Activated CD4-positive, alpha-beta T cell treated with anti-CD3 and anti-CD28 coated beads, Interleukin-10, Interleukin-2, amounts not matched to agents 100 ng/mL and 50 ng/mL, durations not matched to agents 16 hours and 8 hours (primary cell): Measurements from ENCODE around the gene BANF2.
"Not testable (repeated sequence)": the region's sequence is repeated elsewhere in the genome, so short reads cannot be mapped to it uniquely, and the experiment has no call there.

ENCODE experiments used
- DNase-seq: peaks from one replicate; pipeline ENCODE4 v3.0.0-alpha.2; 2020

The BANF2 gene

DNA sequence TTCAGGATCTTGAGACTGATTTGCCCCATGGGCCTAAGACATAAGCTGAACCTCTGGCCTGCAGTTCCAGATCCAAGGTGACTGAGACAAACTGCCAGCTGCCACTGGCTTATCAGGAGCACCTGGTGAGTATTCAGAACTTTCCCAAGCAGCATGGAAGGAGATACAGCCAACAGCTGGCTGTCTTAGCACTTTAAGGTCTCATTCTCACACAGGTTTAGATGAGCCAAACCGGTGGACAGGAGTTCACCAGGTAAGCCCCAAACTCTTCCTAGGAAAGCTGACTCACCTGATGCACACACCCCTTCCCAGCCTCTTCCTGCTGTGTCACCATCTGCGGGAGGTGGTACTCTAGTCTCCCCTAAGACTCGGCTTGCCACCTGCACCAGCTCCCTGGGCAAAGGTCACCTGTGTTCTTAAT is at the start of gene BANF2:
Gene BANF2 (plus strand): TSS at position 36 of the 421 bp plus-strand sequence. CDS start 25,060 bp downstream, outside the sequence.
- DNase-seq, result no peak

DNA sequence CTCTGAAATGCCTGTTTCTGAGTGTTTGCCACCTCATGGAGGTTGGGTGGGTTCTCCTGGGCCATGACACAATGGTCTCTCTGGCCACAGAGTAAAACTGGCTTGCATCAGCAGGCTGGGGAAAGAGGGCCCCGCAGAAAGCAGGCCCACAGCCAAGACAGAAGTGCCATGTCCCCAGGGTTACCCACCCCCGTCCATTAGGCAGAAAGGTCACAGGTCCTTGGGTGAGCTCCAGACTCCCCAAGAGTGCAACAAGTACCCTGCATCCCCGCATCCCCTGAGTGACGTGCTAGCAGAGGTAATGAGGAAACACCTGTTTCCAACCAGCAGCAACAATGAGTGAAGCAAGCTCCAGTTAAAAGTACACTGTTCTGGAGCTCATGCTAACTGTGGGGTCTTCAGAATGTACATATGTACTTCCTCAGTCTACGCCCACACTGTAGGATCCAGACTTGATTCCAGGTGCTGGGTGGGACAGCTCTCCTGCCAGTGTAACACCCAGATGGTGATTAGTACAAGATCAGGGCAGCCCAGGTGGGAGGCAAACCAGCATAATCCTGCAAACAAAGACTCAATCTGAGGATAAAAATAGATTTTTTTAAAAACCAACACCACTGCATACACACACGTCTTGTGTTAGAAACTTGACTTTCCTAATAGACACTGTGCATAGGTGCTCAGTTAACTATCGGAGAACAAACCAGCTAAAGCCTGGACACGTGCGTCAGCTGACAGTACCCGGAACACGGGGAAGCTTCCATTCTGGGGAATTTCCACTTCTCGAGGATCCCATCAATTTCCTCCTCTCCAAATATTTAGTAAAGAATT is 49.3 kb upstream of the BANF2 start:
- no peak for DNase-seq

DNA sequence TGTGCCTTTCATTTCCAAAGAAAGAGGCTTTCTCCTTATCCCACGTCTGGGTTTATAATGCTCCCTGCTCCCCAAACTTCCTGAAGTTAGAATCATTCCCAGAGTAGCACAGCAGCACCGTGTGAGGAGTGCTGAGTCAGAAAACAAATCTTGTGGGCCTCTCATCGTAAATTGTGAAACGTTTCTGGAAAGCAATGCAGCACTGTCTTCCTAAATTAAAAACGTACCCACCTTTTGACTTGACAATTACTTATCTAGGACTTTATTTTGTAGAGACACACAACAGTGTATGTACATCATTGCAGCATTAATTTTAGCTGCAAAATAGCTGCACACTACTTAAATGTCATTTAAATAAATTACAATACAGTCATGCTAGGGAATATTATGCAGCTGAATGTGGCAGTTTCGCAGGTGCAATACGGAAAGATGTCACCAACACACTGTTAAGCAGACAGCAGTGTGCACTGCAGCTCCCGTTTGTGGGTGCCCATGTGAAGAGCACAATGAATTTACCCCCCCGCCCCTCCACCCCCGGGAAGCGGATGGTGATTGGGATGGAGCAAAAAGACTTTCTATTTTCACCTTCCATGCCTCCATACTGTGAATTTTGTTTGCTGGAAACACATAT is 48.5 kb upstream of the BANF2 start:
- no peak for DNase-seq

GRCh38 chr20:17651760-17652388 is 47.9 kb upstream of the BANF2 start:
- no peak for DNase-seq

GRCh38 chr20:17652411-17652810 is 47.4 kb upstream of the BANF2 start:
- DNase-seq, result no peak

- no peak for DNase-seq
Measured at GRCh38 chr20:17653835-17654648, 45.7 kb upstream of the BANF2 start.

- no peak for DNase-seq
Measured at GRCh38 chr20:17654649-17655285, 45.0 kb upstream of the BANF2 start.

GRCh38 chr20:17655286-17655651 is 44.5 kb upstream of the BANF2 start:
- DNase-seq, result no peak

DNA sequence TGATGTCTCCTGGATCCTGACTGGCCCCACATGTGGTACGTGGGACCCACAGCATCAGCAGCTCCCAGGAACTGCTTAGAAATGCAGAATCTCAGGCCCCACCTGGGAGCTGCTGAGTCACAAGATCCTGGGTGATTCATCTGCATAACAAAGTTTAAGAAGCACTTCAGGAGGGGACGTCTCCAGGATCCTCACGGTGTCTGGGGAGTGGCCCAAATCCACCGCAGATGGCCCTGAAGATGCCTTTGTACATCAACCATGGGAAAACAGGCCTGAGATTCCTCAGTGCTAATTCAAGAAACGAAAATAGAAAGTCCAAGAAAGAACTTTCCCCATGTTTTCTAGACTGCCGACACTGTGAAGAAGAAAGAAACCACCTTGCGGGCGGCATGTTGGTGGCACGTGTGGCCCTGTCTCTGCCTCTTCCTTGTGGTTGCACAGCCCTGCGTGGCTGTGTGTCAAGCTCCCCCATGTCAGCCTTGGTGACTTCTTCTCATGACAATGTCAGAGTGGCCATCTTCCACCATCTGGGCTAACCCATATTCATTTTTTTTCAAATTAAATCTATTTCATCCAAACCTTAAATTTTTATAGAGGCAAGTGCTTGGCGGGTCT is 43.8 kb upstream of the BANF2 start:
- no peak for DNase-seq

DNA sequence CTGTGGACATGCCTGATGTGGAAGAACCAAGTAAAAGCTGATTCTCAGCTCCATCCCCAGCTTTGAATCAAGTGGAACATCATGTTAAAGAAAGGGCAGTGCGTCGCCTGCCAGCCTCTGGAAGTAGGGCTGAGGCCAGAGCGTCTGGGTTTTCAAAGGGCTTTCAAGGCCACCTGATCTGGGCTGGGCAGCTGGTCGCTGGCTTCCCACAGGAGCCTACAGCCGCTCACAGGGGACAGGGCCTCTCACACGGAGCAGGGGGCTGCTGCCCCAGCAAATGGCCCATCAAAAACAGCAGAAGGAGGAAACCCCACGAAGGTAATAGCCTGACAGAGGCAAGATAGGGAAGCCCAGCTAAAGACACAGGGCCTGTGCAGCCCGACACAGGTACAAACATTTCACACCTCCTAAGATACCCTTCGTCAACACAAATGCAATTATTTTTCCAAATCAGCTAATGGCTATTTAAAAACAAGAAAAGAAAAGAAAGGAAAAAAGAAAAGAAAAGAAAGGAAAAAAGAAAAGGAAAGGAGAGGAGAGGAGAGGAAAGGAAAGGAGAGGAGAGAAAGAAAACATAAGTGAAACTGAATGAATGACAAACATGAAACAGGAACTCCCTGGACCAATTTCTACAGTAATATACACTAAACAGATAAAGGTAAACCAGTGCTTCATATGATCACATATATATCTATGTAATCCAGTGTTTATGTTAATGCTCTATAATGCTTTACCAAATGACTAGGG is 42.5 kb upstream of the BANF2 start:
- no peak for DNase-seq

DNA sequence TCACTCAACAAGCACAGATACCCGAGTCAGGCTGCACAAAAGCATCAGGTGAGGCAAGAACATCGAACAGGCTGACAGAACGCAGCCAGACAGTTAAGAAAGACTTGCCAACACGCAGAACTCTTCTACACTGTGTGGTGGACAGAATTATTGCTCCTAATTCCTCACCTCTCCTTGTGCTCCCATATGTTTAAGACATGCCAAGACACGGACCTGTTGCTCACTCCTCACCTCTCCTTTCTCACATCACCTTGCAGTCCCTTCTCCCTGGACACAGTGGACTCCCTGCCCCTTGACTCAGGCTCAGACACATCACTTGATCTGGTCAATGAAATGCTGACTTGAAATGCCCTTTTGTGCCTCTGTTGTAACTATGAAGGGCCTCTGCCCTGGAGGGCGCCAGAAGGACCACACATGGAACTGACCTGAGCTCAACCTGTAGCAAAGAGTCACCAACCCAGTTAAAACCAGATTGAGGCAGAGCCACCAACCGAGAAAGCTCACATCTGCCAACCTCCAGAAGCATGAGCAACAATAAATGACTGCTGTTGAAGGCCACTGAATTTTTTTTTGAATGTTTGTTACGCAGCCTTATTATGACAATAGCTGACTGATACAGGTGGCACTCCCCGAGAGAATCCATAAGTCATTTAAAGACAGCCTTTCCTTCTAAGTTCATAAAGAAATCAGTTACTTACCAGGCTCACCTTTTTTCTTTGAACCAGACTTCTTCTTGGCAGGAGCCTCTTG is 41.7 kb upstream of the BANF2 start:
- DNase-seq, result no peak

DNA sequence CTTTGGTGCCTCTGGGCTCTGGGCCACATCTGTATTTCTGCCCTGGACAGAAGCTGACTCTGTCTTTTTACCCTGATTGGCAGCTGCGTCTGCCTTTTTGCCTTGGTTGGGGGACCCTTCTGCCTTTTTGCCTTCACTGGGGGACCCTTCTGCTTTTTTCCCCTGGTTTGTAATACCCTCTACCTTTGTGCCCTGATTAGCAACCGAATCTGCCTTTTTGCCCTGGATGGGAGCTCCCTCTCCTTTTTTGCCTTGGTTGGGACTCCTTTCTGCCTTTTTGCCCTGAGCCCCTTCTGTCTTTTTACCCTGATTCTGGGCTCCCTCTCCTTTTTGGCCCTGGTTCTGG is 41.1 kb upstream of the BANF2 start:
- DNase-seq, result no peak

DNA sequence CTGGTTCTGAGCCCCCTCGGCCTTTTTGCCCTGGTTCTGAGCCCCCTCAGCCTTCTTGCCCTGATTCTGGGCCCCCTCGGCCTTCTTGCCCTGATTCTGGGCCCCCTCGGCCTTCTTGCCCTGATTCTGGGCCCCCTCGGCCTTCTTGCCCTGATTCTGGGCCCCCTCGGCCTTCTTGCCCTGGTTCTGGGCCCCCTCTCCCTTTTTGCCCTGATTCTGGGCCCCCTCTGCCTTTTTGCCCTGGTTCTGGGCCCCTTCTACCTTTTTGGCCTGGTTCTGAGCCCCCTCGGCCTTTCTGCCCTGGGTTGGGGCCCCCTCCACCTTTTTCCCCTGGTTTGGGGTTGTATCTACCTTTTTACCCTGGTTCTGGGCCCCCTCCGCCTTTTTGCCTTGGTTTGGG is 40.4 kb upstream of the BANF2 start:
- DNase-seq, result not testable (repeated sequence)

GRCh38 chr20:17659801-17660200 is 40.0 kb upstream of the BANF2 start:
- no peak for DNase-seq

DNA sequence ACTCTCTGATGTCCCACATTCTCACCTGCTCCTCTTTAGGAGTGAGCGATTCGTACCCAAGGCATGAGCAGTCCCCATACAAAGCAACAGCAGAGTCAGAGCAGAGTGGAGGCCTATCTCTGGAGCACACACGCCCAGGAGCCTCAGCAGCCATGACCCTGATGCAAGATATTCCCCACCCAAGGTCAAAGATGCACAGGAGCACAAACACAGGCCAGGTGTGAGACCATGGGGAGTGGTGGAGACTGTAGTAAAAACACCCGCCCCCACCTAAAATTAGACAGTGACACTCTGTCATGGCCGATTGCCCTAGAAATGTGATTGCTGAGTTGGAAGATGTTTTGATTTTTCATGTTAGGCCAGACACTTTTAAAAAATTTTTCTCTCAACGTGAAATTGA is 39.1 kb upstream of the BANF2 start:
- DNase-seq, result no peak

GRCh38 chr20:17661121-17661744 is 38.5 kb upstream of the BANF2 start:
- DNase-seq, result no peak

DNA sequence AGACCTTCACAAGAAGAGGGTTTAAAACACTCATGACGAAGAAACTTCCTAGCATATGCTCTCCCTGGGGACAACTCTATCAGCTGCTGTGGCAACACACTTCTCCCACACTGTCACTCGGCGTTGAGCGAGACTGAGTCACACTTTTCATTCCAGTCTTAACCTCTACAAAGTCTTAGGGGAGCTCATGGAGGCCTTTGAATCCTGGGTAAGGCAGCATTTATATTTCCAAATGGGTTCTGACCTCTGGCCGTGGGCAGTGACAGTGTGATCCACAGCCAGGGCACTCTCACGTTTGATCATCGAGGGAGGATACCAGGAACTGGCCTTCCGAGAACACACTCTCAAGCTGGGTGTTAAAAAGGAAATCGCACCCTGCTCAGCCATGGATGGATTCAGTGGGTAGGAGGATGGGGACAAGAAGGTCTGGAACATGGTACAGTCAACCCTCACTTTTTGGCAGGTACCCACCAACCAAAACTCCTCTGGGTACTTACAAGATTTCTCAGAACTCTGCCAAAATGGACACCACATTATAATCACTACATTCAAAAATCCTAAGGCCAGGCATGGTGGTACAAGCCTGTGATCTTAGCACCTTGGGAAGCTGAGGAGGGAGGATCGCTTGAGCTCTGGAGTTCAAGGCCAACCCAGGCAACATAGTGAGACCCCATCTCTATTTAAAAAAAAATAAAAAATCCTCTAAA is 37.3 kb upstream of the BANF2 start:
- peak; percentile 55 for DNase-seq

- no peak for DNase-seq
Measured at GRCh38 chr20:17663040-17663399, 36.7 kb upstream of the BANF2 start.

DNA sequence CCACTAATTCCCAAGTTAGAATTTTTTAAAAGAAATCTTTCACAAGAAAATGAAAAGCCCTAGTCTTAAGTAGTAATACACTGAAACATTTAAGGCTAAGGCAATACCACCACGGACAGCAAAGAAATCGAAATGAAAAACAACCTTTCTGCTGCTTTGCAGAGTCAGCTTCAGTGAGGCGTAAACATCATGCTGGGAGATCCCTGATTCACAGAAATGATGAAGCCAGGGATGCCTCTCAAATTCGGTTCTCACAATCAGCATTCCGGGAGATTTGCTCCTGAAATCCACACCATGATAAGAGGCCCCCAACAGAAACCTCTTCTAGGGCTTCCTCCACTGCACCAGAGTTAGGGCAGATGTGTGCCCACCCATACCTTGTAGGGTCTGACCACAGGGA is 36.3 kb upstream of the BANF2 start:
- no peak for DNase-seq
